ENCODE data around the gene PCDH19.

The PCDH19 gene

DNA sequence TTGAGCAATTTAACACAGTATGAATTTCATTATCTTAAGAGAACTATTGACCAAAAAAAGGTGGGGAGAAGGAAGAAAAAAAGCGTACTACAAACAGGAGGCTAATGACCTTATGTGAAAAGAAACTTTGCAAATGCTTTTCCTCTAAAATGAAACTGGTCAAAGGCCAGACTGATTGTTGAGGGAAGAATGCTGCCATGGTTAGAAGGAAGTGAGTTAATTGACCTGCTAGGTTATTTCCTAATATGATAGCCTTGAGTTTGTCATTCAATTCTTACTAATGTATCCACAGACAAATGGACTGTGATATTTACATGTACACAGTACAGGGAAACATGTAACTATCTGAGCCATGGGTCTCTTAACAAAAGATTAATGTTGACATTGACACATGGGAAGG, 132.8 kb downstream of the PCDH19 start:
- no peaks in the 10 kb centered on the region for H3K9me3 ChIP-seq (ENCODE audit: control insufficient read depth, low read length)
- TF ChIP-seq, protein P1, sequence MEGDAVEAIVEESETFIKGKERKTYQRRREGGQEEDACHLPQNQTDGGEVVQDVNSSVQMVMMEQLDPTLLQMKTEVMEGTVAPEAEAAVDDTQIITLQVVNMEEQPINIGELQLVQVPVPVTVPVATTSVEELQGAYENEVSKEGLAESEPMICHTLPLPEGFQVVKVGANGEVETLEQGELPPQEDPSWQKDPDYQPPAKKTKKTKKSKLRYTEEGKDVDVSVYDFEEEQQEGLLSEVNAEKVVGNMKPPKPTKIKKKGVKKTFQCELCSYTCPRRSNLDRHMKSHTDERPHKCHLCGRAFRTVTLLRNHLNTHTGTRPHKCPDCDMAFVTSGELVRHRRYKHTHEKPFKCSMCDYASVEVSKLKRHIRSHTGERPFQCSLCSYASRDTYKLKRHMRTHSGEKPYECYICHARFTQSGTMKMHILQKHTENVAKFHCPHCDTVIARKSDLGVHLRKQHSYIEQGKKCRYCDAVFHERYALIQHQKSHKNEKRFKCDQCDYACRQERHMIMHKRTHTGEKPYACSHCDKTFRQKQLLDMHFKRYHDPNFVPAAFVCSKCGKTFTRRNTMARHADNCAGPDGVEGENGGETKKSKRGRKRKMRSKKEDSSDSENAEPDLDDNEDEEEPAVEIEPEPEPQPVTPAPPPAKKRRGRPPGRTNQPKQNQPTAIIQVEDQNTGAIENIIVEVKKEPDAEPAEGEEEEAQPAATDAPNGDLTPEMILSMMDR (IDR thresholded peaks at IDR 0.05), result no peak
- H3K4me3 ChIP-seq (ENCODE audit: low read depth, low read length), result no peak overlapping the region
- H3K4me2 ChIP-seq (ENCODE audit: low read length), result no peak overlapping the region
- no peaks in the 10 kb centered on the region for H3K4me1 ChIP-seq
- H3K9ac ChIP-seq, result no peak overlapping the region
- H3K79me2 ChIP-seq, result no peaks in the 10 kb centered on the region
- H3K27me3 ChIP-seq (ENCODE audit: control insufficient read depth, insufficient read depth, low read length), result no peaks in the 10 kb centered on the region
- no peak overlapping the region for H3K27ac ChIP-seq
- H3K36me3 ChIP-seq (ENCODE audit: control insufficient read depth, insufficient read depth, low read length), result no peaks in the 10 kb centered on the region
- H2AFZ ChIP-seq, result no peak overlapping the region

DNA sequence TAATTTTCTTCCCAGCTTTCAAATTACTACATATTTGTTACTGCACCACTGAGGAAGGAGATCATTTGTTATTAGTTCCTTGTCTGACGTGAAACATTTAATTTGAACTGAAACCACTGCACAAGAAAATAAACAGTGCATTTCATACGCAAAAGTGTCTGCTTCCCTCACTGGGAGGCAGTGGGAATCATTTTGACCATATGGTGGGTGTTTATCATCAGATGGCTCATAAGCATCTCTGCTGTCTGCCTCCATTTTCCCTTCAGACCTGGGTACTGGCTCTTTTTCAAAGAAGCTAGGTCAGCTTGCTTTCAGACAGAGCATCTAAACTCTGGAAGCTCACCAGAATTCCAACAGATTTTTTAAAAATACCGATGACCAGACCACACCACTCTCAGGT, 135.2 kb downstream of the PCDH19 start:
- no peaks in the 10 kb centered on the region for H3K27me3 ChIP-seq (ENCODE audit: control insufficient read depth, insufficient read depth, low read length)
- no peak overlapping the region for H3K9ac ChIP-seq
- no peaks in the 10 kb centered on the region for H3K4me1 ChIP-seq
- no peak overlapping the region for H3K4me2 ChIP-seq (ENCODE audit: low read length)
- TF ChIP-seq, protein P1 (IDR thresholded peaks at IDR 0.05), result no peak
- H3K4me3 ChIP-seq (ENCODE audit: low read depth, low read length), result no peak overlapping the region
- H2AFZ ChIP-seq, result no peak overlapping the region
- no peaks in the 10 kb centered on the region for H3K79me2 ChIP-seq
- H3K27ac ChIP-seq, result no peak overlapping the region
- no peaks in the 10 kb centered on the region for H3K36me3 ChIP-seq (ENCODE audit: control insufficient read depth, insufficient read depth, low read length)
- H3K9me3 ChIP-seq (ENCODE audit: control insufficient read depth, low read length), result no peaks in the 10 kb centered on the region

DNA sequence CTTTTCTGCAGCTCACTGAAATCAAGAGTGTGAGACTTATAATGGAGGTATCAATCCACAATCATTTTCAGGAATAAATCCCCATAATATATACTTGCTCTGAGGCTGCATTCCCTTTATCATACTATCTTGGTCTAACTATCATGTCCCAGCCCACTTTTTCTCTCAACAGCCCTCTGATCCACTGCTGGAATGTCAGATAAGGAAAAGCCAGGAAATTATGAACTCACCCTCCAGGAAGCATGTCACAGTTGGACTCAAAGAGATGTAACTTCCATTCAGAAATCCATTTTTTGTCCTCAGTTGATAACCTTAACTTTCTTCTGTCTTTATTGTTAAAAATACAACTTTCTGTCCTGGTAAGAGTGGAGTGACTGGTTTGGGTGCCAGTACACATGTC, 144.9 kb downstream of the PCDH19 start:
- no peak overlapping the region for H3K4me2 ChIP-seq (ENCODE audit: low read length)
- no peaks in the 10 kb centered on the region for H3K4me1 ChIP-seq
- H3K27me3 ChIP-seq (ENCODE audit: control insufficient read depth, insufficient read depth, low read length), result no peaks in the 10 kb centered on the region
- no peak overlapping the region for H3K27ac ChIP-seq
- no peak overlapping the region for H3K9ac ChIP-seq
- no peak overlapping the region for H3K4me3 ChIP-seq (ENCODE audit: low read depth, low read length)
- no peaks in the 10 kb centered on the region for H3K36me3 ChIP-seq (ENCODE audit: control insufficient read depth, insufficient read depth, low read length)
- H2AFZ ChIP-seq, result no peak overlapping the region
- TF ChIP-seq, protein P1 (IDR thresholded peaks at IDR 0.05), result no peak
- no peaks in the 10 kb centered on the region for H3K79me2 ChIP-seq
- no peaks in the 10 kb centered on the region for H3K9me3 ChIP-seq (ENCODE audit: control insufficient read depth, low read length)

DNA sequence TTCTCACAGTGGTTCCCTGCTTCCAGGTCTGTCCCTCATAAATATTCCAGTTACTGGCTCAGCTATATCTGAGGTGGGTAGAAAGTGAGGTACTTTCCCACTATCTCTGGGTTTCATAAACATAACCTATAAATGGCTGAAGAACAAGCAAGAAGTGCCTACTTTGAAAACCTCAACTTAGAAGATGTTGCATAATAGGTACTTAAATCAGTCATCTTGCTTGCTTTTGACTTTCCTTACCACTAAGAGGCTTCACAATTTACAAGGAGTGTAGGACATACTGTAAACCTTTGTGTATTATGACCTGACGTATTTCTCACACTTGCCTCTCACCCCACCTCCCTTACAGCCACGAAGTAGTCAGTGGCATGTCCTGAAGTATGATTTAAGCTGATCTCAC, 145.9 kb downstream of the PCDH19 start:
- TF ChIP-seq, protein P1 (IDR thresholded peaks at IDR 0.05), result no peak

DNA sequence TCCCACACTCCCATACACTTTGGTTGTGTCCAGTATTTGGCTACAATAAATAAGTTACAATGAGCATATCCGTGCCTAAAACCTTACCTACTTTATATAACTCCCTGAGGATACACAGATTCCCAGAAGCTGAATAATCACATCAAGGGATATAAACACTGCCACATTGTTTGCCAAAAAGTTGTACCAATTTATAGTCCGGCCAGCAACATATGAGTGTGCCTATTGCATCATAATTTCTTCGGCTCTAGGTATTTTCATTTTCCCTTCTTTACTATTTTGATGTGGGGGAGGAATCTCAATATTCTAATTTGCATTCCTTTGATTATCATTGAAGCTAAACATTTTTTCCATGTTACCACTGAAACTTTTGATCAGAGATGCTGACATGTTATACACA, 146.4 kb downstream of the PCDH19 start:
- Histone ChIP-seq H3K4me3 (ENCODE audit: low read depth, low read length) (no peak overlapping the region), H3K9me3 (ENCODE audit: control insufficient read depth, low read length) (no peaks in the 10 kb centered on the region), H3K4me2 (ENCODE audit: low read length) (no peak overlapping the region), H2AFZ (no peak overlapping the region), H3K9ac (no peak overlapping the region), H3K79me2 (no peaks in the 10 kb centered on the region), H3K27ac (no peak overlapping the region), H3K36me3 (ENCODE audit: control insufficient read depth, insufficient read depth, low read length) (no peaks in the 10 kb centered on the region), H3K27me3 (ENCODE audit: control insufficient read depth, insufficient read depth, low read length) (no peaks in the 10 kb centered on the region), H3K4me1 (no peaks in the 10 kb centered on the region)
- TF ChIP-seq, protein P1 (IDR thresholded peaks at IDR 0.05), result no peak

More for the DNA sequence above, 145.9 kb downstream of the PCDH19 start:
- H3K27ac ChIP-seq, result no peak overlapping the region
- no peak overlapping the region for H3K4me3 ChIP-seq (ENCODE audit: low read depth, low read length)
- no peak overlapping the region for H3K4me2 ChIP-seq (ENCODE audit: low read length)
- H2AFZ ChIP-seq, result no peak overlapping the region
- no peaks in the 10 kb centered on the region for H3K9me3 ChIP-seq (ENCODE audit: control insufficient read depth, low read length)
- no peak overlapping the region for H3K9ac ChIP-seq
- no peaks in the 10 kb centered on the region for H3K79me2 ChIP-seq
- H3K36me3 ChIP-seq (ENCODE audit: control insufficient read depth, insufficient read depth, low read length), result no peaks in the 10 kb centered on the region
- no peaks in the 10 kb centered on the region for H3K4me1 ChIP-seq
- H3K27me3 ChIP-seq (ENCODE audit: control insufficient read depth, insufficient read depth, low read length), result no peaks in the 10 kb centered on the region
